Fibroblast of skin of left quadriceps (primary cell): ENCODE data around the gene EPHB1.

Experiments used
- DNase-seq, 2 experiments: peaks; one replicate each; pipeline ENCODE4 v3.0.0-alpha.2; 2013; ENCODE audit warnings: low read depth in 2 of 2

Gene EPHB1

DNA sequence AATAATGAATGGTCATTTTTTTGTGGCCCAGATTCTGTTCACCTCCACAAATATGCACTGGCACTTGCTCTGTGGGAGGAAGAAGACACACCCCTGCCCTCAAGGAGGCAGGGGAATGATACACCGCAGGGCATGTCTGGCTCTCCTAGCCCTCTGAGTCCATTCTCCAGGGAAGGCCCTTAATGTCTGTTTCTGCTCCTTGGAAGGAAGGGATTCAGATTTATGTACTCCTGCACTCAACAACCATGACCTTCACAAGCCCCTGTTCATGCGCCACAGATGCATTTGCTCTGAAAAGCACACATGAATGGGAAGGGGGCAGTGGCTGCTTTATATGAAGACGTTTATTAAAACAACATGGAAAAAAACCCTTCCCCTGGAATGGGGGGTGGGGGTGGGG, 333.8 kb downstream of the EPHB1 start:
- DNase-seq = no peak

DNA sequence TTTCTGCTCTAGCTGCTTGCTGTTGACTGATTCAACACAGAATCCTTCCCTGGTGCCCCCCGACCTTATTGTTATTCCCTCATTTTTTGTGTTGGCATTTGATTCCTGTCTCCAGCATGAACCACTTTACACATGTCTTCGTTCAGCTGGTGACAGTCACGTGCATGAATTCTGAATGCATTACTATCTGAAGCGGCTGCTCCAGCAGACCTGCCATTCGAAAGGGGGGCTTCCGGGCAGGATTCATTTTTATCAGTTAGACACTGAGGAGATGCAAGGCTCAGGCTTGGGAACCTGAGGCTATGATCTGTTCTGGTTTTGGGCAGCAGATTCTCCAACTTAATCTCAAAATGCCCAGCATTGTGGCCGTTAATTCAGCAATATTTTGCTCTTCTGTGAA, 336.2 kb downstream of the EPHB1 start:
- DNase-seq = no peak

DNA sequence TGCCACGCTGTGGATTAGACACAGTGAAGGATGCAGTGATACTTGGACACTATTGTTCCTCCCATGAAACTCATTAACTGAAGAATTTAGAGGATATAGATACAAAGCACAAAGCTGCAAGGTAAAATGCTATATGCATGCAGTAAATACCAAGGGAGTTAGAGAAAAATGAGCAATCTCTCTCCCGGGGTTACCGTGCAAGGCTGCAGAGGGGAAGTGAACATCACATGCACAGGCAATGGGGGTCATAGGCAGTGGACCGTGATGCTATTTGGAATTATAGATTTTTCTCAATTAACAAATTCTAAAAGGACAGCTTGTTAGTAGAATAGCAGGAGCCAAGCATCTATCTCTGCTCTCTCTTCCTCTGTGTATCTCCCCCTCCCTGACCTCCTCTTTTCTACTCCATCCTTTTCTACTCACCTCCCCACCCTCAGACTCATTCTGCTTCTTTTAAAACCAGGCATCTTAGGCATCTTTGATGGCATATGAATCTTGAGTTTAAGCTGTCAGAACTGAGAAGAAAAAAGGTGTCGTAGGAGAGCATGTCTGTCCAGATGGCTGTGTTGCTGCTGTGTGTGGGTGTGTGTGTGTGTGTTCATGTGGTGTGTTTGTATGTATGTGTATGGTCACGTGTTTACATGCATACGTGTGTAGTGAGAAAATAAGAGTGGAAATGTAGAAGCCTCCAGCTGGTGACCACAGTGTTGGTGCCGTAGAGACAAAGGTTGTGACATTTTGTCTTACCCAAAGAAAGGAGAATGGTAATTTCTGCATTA, 339.0 kb downstream of the EPHB1 start:
- no peak for DNase-seq

DNA sequence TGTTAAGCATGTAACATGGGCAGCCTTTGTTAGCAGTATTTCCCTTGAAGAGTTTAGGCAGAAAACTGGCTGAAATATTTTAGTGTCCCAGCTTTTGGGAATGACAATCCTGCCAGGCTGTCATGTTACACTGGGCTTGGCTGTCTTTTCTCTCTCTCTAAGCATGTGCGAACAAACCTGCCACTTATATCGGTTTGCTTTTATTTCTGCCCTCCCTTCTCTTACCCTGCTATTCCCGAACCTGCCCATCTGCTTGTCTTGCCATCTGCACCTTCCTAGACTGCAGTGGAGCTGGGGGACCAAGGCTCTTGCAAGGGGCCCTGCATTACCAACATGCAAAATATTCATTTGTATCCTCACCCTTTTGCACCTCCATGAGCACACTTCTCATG, 339.6 kb downstream of the EPHB1 start:
- no peak for DNase-seq

DNA sequence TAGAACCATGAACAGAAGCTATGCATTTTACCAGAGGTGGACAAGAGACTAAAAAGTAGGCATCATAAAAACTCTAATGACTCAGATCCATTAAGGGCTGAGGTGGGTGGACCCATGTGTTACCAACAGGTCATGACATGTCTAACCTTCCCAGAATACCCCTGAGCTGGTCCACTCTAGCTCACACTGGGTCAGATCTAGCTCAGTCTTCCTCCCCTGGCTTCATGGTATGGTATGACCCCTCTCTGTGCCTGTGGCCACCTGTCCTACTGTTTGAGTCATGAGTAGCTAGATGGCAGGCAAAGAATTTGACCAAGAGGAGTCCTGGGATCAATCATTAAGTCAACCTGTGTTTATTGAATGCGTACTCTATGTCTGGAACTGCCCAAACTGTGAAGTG, 340.4 kb downstream of the EPHB1 start:
- DNase-seq = no peak

DNA sequence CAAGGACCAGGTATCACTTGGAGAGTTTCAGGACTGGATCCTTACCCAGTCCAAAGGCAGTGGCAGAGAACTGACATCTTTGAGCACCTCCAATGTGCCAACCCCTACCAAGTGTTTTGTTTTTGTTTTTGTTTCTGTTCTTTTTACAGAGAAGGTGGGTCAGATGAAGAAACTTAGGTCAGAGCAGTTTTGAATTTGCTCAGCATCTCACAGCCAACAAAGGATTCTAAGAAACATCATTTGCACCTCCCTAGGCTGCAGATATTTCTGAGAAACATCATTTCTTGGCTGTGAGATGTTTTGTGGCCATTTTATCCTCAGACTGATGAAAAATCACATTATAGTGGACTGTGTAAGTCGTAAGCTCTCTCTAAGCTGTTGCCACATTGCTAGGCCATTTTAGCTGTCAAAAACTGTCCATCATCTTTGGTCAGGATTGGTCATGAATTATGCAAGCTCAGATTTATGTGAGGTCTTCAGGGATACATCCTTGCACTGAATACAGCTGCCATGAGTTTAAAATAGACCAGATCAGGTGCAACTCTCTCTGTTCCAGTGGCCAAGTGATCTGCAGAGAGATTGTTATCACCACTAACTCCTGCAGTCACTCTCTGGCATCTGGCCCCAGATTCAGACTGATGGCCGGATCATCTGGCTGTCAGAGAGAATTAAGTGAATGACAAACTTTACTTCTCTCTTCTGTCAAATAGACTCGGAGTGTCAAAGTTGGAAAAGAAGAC, 341.5 kb downstream of the EPHB1 start:
- DNase-seq = no peak

DNA sequence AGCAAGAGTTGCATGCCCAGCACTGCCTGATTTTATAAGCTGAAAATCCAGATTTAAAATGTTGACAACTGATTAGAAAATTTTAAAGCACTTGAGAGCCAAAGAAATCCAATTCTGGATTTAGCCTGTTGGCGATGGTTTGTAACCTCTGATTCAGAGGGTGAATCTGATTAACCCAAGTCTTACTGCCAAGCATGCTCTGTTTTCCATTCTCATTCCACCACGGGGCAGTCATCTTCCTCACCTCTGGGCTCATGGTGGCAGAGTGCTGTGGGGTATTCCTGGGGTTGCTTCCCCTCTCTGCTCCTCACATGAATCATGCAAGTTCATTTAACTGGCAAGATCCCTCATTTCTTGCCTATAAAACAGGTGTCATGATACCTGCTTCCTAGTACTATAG, 342.2 kb downstream of the EPHB1 start:
- DNase-seq = no peak

DNA sequence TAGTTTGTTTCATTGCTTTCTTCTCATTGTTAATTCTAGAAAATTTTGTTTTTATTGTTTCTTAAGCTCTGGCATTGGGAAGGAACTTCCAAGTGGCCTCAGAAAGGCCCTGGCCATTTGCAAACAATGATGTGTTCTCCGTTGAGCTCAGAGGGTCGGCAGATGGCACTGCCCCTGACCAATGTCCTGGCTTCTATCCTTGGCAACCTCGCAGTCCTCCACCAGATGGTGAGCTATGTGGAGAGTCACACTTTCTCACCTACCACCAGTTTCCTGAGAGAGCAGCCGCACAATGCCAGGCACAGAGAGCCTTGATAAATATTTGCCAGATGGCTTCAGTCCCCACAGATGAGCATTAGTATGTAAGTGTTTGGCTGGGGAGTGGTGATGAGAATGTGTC, 343.7 kb downstream of the EPHB1 start:
- DNase-seq = no peak

DNA sequence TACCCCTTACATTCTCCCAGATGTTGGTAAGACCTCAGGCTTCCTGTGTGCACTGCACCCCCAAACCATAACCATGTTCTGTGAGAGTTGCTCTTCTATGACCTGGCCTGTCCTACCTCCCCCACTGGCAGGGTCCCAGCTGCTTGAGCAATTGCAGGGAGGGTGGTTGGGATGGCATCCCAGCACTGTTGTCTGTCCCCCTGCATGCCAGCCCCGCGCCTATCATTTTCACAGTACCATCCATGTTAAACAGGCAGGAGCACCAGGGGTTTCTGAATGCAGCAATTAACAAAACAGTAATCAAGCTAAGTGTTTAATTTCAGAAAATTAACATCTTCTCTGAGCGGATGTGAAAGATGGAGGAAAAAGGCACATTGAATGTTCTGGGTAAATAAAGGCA, 345.5 kb downstream of the EPHB1 start:
- DNase-seq = no peak

DNA sequence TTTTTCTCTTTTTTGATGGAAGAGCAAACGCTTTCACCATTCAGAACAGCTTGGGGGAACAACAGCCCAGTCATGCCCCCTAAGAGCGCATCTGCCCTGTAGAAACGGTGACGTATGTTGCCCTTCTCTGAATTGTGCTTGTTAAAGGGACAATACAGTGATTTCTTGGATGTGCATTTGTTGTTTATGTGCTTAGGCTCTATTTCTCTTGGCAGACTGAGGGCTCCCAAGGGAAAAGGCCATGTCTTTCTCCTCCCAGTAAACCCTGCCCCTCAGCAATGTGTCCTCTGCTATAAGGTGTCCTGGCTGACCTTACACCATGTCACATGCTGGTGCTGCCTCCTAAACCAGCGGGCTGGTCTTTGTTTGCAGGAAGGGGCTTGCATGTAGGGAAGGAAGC, 346.1 kb downstream of the EPHB1 start:
- DNase-seq = no peak

DNA sequence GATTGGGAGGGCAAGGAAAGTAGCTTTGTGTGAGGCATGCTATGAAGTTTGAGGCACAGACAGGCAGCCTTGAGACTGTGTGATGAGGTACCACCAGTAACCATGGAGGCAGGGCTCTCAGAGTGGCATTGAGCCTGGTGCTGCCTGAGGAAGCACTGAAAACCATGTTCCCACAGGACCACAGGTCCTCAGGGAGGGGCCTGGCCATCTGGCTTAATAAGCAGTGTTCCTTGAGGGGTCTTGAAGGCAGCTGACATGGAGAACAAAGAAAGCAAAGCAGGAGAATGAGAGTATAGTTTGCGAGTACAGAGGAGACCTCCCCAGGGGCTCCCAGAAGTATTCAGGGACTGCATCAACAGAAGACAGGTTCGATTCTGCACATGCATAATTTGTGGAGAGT, 346.6 kb downstream of the EPHB1 start:
- no peak for DNase-seq

DNA sequence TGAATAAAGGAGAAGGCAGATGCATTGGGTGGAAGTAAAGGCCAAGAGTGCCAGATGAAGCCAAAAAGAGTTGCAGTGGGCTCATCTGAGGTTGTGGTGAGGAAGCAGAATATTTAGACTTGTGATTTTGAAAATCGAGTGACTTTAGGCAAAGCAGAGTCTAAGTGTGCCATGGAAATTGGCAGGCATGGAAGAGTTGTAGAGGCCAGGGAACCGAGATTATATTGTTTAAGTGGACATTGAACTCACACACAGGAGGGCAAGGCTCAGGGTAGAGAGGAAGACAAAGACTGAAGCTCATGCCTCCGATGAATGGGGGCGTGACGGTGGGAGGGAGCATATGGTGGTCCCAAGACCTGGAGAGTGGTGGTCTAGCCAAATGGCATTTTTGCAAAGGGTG, 347.5 kb downstream of the EPHB1 start:
- no peak for DNase-seq

DNA sequence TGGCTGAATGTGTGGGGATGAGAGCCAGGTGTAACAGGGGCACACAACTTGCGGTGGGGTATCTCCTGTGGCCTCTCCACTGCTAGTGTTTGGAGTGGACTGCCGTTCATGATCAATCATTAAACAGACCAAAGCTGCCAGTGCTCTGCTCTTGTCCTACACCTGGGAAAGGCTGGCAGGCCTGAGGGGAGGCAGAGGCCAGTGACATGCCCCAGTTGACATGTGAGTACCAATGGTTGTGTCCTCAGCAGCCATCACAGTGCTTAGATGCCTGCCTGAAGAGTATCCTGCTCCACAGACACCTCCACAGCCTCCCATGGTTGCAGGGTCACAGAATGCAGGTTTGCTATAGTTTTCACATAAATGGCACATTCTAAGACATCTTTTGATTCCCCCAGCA, 348.4 kb downstream of the EPHB1 start:
- DNase-seq = no peak

DNA sequence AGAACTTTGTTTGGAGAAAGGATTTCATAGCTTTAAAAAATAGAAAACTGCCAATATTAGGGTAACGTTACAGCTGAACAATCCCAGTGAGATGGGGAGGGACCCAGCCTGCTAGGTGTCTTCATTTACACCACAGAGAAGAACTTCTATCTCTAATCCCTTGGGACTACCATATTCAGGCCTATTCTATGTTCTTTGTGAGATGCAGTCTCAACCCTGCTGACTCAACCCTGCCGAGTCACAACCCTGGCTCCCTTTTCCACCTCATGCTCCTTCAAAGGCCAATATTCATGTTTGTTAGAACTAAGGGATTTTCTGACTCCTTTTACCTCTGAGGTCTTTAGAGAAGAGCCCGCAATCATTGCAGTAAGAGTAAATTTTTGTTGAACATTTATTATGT, 350.5 kb downstream of the EPHB1 start:
- no peak for DNase-seq

DNA sequence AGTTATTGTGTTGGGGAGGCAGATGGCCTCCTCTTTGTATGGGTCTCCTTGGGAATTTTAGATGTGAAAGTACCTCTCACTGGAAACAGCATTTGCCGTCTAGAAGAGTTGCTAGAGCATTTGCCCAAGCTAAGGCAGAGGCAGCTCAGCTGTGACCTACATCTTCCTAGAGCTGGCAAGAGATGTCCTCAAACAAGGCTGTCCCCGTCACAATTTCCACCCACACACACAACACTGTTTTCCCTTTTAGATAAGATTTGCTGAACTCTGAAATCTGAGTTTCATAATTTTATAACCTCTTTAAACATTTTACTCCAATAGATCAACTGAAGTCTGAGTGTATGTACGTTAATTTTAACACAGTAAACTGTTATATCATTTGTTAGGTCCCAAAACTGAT, 352.6 kb downstream of the EPHB1 start:
- no peak for DNase-seq

DNA sequence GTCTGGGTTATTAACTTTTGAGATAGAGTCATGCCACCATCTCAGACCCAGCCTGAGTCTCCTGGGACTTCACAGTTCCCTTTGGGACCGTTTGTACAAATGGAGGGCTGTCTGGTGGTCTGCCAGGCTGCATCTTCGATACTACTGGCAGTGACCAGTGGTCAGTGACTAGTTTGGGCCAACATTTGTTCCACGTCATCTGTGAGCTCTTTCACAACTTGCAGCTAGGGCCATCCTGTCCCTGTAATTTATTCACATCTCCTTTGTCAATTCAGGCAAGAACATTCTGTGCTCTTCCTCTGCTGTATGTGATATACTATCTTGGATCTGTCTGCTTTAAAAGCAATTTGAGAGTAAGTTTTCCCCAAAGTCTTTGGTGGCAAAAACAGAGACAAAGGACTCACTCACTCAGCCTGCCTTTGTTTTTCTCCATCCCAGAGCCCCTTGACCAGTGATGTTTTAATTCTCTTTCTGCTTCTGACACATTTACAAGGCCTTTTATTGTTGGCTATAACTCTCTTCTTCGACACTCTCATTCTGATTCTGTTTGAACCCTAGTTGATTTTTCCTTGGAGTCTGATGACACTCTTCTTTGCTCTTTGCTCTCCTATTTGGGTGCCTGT, 353.4 kb downstream of the EPHB1 start:
- no peak for DNase-seq

DNA sequence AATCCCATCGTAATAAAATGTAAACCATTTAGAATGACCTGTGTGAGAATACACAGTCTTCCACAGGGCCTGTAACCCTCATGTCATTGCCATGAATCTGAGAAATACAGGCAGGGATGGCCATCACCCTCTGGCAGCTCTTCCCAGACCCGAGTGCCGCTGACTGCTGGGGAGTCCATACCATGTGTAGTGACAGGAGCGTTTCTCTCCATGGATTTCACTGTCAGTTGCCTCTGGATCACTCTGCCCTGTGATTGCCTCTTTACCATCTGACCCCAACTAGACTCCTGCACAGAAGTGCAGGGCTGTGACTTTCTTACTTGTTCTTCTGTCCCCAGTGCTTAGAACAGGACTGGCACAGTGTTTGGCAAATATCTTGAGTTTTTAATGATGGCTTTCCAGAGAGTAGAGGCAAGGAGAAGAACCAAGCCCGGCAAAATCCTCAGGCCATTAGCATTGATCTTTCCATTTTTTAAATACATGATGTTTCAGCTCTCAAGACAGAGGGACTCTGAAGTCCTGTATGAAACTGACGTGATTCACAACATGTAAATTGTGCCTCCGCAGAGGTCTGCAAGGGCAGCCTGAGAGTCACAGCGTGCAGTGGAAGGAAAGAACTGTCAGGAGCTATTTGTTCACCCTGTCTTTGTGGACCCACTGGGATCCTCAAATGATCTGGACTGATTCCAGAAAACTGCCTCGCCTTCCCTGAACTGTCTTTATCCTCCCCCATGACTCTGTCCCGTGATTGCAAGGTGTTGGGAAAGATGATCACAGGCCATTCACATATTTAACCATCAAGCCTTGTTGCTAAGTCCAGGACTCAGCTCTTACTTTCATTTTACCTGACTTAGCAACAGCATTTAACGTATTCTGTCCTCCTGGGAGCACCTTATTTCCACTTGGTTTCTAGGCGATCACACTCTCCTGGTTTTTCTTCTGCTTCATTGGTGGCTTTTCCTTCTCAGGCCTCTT, 354.9 kb downstream of the EPHB1 start:
- no peak for DNase-seq

DNA sequence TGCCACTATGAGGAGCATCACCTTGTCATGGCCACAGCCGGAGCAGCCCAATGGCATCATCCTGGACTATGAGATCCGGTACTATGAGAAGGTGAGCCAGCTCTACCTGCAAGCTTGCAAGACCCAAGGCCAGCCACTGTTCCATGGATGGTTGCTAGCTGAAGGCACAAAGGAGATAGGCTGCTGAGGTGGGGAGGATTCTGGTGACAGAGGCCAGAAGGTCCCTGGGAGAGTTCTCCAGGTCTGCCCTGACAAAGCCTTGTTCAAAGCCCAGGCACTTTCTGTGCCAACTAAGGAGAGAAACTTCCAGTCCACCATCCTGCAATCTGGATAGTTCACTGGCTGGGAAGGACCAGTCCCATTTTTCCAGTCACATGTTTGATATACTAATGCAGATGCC, 359.1 kb downstream of the EPHB1 start:
- no peak for DNase-seq

DNA sequence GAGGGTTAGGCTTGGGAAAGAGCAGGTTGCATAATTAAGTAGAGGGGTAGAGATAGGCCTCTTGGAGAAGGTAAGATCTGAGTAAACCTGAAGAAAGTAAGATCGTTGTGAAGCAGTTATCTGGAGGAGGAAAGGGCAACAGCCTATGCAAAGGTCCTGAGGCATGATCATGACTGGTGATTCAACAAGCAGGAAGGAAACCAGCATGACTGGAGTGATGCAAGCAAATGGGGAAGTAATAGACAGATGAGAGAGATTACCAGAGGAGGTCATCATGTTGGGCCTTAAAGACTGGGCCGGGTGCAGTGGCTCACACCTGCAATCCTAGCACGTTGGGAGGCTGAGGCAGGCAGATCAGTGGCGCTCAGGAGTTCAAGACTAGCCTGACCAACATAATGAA, 360.2 kb downstream of the EPHB1 start:
- DNase-seq = no peak

DNA sequence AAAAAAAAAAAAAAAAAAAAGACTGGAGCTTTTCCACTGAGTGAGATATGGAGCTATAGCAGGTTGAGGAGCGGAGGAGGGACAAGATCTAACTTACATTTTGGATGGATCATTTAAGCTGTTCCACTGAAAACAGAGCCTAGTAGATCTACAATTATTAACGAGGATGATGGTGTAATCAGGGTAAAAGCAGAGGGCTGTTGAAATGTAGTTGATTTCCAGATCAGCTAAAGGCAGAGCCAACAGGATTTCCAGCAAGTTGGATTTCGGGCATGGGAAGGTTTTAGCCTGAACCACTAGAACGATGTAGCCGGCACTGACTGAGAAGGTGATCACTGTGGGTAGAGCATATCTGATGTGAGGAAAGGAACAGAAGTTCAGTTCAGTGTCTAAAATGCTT, 360.7 kb downstream of the EPHB1 start:
- no peak for DNase-seq

DNA sequence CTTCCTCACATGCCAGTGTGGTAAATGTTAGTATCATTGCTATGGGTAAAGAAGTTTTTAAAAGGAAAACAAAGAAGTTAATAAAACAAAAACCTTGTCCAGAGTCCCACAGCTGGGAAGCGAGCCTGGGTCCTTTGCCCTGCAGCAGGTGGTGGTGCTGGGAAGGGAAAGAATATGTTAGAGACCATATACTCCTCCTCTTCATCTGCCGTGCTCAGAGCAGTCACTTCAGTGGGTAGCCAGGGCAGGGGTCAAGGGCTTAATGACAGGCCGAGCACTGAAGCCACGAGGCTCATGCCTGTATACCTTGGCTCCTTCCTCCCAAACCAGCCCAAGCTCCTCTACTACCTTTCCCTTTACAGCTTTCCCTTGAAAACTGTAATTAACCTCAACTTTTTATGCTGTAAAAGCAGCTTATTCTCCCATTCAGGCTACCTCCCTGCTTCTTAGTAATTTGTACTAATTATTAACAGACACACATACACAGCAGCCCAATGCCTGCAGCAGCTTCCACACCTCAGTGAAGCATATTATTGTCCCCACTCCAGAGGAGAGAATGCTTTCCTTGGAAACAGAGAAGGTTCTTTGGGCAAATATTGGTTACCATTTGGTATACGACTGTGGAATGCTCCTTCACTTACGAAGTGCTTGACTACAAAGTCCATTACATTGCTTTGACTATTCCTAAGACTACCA, 362.1 kb downstream of the EPHB1 start:
- DNase-seq = no peak
